CMK (cell line): Measurements from ENCODE around the gene ITGA11.

ENCODE experiments used
- DNase-seq: peaks from one replicate; pipeline ENCODE4 v3.0.0-alpha.2; 2010; ENCODE audit warnings: low read depth

Gene ITGA11

GRCh38 chr15:68447976-68448755 is 16.2 kb upstream of the ITGA11 start:
- DNase-seq: no peak

- DNase-seq: no peak
Measured at GRCh38 chr15:68447209-68447608, 15.2 kb upstream of the ITGA11 start.

DNA sequence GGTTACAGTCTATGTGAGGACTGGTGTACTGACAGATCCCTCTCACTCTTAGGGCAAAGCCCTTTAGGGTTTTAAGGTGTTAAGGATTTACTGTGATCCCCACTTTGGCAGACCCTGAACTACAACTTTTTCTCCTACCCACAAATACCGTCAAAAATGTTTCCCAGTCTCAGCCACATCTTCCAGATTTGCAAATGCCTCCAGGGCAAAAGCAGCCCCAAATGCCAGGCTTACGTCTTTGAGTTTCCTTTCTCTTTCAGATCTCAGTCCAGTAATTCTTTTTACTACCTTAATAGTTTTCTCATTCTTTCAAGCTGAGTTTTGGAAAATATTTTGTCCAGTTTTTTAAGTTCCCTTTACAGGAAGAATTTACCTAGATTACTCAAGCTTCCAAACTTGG is 13.4 kb upstream of the ITGA11 start:
- no peak for DNase-seq

GRCh38 chr15:68444336-68444735 is 12.4 kb upstream of the ITGA11 start:
- no peak for DNase-seq

GRCh38 chr15:68442903-68443302 is 10.9 kb upstream of the ITGA11 start:
- DNase-seq: no peak

GRCh38 chr15:68442041-68442440 is 10.1 kb upstream of the ITGA11 start:
- DNase-seq: no peak

- DNase-seq: no peak
Measured at GRCh38 chr15:68441045-68441743, 9.2 kb upstream of the ITGA11 start.

GRCh38 chr15:68440136-68440535 is 8.2 kb upstream of the ITGA11 start:
- no peak for DNase-seq

GRCh38 chr15:68439506-68439905 is 7.5 kb upstream of the ITGA11 start:
- DNase-seq: no peak

- no peak for DNase-seq
Measured at GRCh38 chr15:68436680-68437079, 4.7 kb upstream of the ITGA11 start.

GRCh38 chr15:68435966-68436365 is 4.0 kb upstream of the ITGA11 start:
- no peak for DNase-seq

- DNase-seq: no peak
Measured at GRCh38 chr15:68434021-68434420, 2.1 kb upstream of the ITGA11 start.

DNA sequence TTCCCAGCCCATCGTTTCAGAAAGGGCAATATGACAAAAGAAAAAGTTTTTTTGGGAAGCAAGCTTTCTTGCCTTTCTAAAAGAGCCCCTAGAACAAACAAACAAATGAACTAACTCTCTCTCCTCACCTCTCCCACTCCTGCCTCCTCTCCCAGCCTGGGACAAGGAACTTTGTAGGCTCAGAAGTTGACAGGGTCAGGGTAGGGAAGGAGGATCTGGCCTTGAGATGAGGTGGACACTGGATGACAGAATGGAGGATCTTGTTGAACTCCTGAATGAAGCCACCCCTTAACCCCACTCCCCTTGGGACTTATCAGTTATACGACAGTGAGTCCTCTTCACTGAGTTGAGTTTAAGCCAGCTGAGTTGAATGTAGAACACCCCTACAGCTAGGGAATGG is 1.6 kb upstream of the ITGA11 start:
- DNase-seq: no peak

GRCh38 chr15:68432441-68433064 is 590 bp upstream of the ITGA11 start:
- no peak for DNase-seq

- DNase-seq: no peak
Measured at GRCh38 chr15:68431037-68431791, 749 bp downstream of the ITGA11 start.

DNA sequence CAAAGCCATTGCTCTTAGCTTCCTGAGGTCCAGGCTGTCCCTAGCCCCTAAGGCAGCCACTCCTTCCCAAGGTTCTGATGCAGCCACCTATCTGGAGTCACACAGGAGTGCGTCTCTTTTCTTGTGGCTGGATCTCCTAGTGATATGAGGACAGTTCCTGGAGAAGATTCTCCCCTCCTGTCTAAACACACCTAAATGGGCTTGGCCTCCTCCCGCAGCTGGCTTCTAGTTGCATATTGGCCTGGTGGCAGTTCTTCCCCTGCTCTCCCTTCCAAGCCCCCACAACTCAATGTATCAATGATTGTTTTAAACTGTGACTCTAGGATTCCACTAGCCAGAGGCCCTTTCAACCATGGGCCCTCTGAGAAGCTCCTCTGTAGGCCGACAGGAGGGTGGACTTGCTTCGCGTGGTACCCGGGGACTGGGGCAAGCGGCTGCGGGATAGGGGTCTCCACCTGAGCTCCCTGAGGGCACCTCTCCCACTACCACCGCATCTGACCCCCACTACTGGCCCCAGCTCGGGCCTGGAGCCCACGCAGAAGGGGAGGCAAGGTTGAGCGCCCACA is 1.4 kb downstream of the ITGA11 start:
- no peak for DNase-seq

GRCh38 chr15:68429691-68430470 is 2.1 kb downstream of the ITGA11 start:
- DNase-seq: no peak

GRCh38 chr15:68428431-68428940 is 3.5 kb downstream of the ITGA11 start:
- DNase-seq: no peak

DNA sequence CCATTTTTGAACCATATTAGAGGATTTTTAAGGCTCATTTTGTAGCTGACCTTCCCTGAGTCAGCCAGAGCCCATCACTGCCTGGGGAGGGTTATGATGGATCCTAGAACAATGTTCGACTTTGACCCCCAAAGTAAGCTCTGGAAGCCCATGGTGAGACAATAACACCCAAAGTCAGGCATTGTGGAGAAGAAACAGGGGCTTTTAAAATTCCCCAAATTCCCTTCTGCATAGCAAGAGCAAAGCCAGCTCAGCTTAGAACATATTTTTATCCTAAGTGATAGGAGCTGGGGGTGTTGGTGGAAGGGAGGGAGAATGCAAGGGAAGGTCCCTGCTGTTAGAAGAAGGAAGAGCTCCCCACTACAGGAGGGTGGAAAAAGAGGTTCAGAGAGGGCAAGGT is 4.0 kb downstream of the ITGA11 start:
- DNase-seq: no peak

- no peak for DNase-seq
Measured at GRCh38 chr15:68427366-68427765, 4.6 kb downstream of the ITGA11 start.

DNA sequence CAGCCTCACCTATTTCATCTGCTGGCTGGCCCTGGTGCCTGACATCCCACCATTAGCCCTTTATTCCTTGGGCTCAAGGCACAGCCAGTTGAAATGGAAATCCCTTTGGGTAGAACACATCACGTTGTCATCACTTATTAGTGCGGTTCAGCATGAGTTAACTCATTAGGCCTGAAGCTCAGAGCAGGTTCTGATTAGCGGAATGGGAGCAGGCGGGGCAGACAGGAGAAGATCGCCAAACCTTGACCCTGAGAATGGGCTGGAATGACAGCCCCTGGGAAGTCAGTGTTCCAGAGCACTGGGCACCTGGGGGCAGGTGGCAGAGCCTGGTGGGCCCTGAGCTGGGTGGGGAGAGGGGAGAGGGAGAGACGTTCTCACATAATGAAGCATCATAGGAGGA is 5.8 kb downstream of the ITGA11 start:
- no peak for DNase-seq
